Measurements from ENCODE around the gene COL5A2. TPM values are rescaled to one million over a fixed set of nuclear protein-coding genes. Genes with fewer than 3 reads are reported as not detected.

COL5A2 gene
- total and polyA plus RNA-seq, 2 donors = 8.8 to 28.2 TPM

GRCh38 chr2:189188115-189188805 lies 8.7 kb upstream of the COL5A2 start:
- Histone ChIP-seq H3K9me3 (ENCODE audit: control insufficient read depth in 2 of 2, insufficient read depth in 1 of 2, low read length in 1 of 2) (no peaks in the 10 kb centered on the region), H3K27ac (ENCODE audit: low read depth in 1 of 2, low read length in 1 of 2) (no peak overlapping the region), H3K4me1 (ENCODE audit: control insufficient read depth in 2 of 2, insufficient read depth in 2 of 2, low read length in 2 of 2) (no peaks in the 10 kb centered on the region), H3K36me3 (ENCODE audit: control insufficient read depth in 2 of 2, insufficient read depth in 2 of 2, low read length in 1 of 2) (no peaks in the 10 kb centered on the region), H3K27me3 (ENCODE audit: control insufficient read depth in 2 of 2, insufficient read depth in 1 of 2, low read length in 1 of 2) (no peaks in the 10 kb centered on the region), H3K4me3 (ENCODE audit: low read length in 2 of 2) (no peak overlapping the region)
- no peak for DNase-seq (ENCODE audit: low read depth in 6 of 9, low spot score in 9 of 9)
- 91% methylated on average over 3 of the region's 3 CpGs for WGBS

GRCh38 chr2:189183170-189183569 lies 3.6 kb upstream of the COL5A2 start:
- Histone ChIP-seq H3K27ac (ENCODE audit: low read depth in 1 of 2, low read length in 1 of 2) (no peak overlapping the region), H3K36me3 (ENCODE audit: control insufficient read depth in 2 of 2, insufficient read depth in 2 of 2, low read length in 1 of 2) (no peaks in the 10 kb centered on the region), H3K4me1 (ENCODE audit: control insufficient read depth in 2 of 2, insufficient read depth in 2 of 2, low read length in 2 of 2) (no peaks in the 10 kb centered on the region), H3K9me3 (ENCODE audit: control insufficient read depth in 2 of 2, insufficient read depth in 1 of 2, low read length in 1 of 2) (no peaks in the 10 kb centered on the region), H3K4me3 (ENCODE audit: low read length in 2 of 2) (no peak overlapping the region), H3K27me3 (ENCODE audit: control insufficient read depth in 2 of 2, insufficient read depth in 1 of 2, low read length in 1 of 2) (peaks cover 0 to 12% of the 10 kb centered on the region in 2 donors)
- no peak for DNase-seq (ENCODE audit: low read depth in 6 of 9, low spot score in 9 of 9)

- Histone ChIP-seq H3K27me3 (ENCODE audit: control insufficient read depth in 2 of 2, insufficient read depth in 1 of 2, low read length in 1 of 2) (peaks cover 0 to 12% of the 10 kb centered on the region in 2 donors), H3K9me3 (ENCODE audit: control insufficient read depth in 2 of 2, insufficient read depth in 1 of 2, low read length in 1 of 2) (no peaks in the 10 kb centered on the region), H3K36me3 (ENCODE audit: control insufficient read depth in 2 of 2, insufficient read depth in 2 of 2, low read length in 1 of 2) (no peaks in the 10 kb centered on the region), H3K27ac (ENCODE audit: low read depth in 1 of 2, low read length in 1 of 2) (no peak overlapping the region), H3K4me3 (ENCODE audit: low read length in 2 of 2) (no peak overlapping the region), H3K4me1 (ENCODE audit: control insufficient read depth in 2 of 2, insufficient read depth in 2 of 2, low read length in 2 of 2) (no peaks in the 10 kb centered on the region)
- no peak for DNase-seq (ENCODE audit: low read depth in 6 of 9, low spot score in 9 of 9)
Observed at GRCh38 chr2:189181706-189182105, 2.1 kb upstream of the COL5A2 start.

- Histone ChIP-seq H3K4me3 (ENCODE audit: low read length in 2 of 2) (peak overlapping the region in 1 of 2 donors; percentile 28), H3K9me3 (ENCODE audit: control insufficient read depth in 2 of 2, insufficient read depth in 1 of 2, low read length in 1 of 2) (no peaks in the 10 kb centered on the region), H3K27me3 (ENCODE audit: control insufficient read depth in 2 of 2, insufficient read depth in 1 of 2, low read length in 1 of 2) (peaks cover 0 to 12% of the 10 kb centered on the region in 2 donors), H3K4me1 (ENCODE audit: control insufficient read depth in 2 of 2, insufficient read depth in 2 of 2, low read length in 2 of 2) (no peaks in the 10 kb centered on the region), H3K27ac (ENCODE audit: low read depth in 1 of 2, low read length in 1 of 2) (peak overlapping the region in 1 of 2 donors; percentile 27), H3K36me3 (ENCODE audit: control insufficient read depth in 2 of 2, insufficient read depth in 2 of 2, low read length in 1 of 2) (no peaks in the 10 kb centered on the region)
- WGBS = 16% methylated on average over 14 of the region's 14 CpGs
- no peak for DNase-seq (ENCODE audit: low read depth in 6 of 9, low spot score in 9 of 9)
Observed at GRCh38 chr2:189178726-189179569, 613 bp downstream of the COL5A2 start.

- H3K27ac ChIP-seq (ENCODE audit: low read depth in 1 of 2, low read length in 1 of 2) = no peak overlapping the region
- 62% methylated on average over 2 of the region's 2 CpGs for WGBS
- H3K4me1 ChIP-seq (ENCODE audit: control insufficient read depth in 2 of 2, insufficient read depth in 2 of 2, low read length in 2 of 2) = no peaks in the 10 kb centered on the region
- DNase-seq (ENCODE audit: low read depth in 6 of 9, low spot score in 9 of 9) = no peak
- no peak overlapping the region for H3K4me3 ChIP-seq (ENCODE audit: low read length in 2 of 2)
- H3K36me3 ChIP-seq (ENCODE audit: control insufficient read depth in 2 of 2, insufficient read depth in 2 of 2, low read length in 1 of 2) = no peaks in the 10 kb centered on the region
- H3K9me3 ChIP-seq (ENCODE audit: control insufficient read depth in 2 of 2, insufficient read depth in 1 of 2, low read length in 1 of 2) = no peaks in the 10 kb centered on the region
- peaks cover 0 to 12% of the 10 kb centered on the region in 2 donors for H3K27me3 ChIP-seq (ENCODE audit: control insufficient read depth in 2 of 2, insufficient read depth in 1 of 2, low read length in 1 of 2)
Observed at GRCh38 chr2:189178054-189178453, 1.5 kb downstream of the COL5A2 start.

- no peaks in the 10 kb centered on the region for H3K36me3 ChIP-seq (ENCODE audit: control insufficient read depth in 2 of 2, insufficient read depth in 2 of 2, low read length in 1 of 2)
- no peak overlapping the region for H3K27ac ChIP-seq (ENCODE audit: low read depth in 1 of 2, low read length in 1 of 2)
- no peaks in the 10 kb centered on the region for H3K4me1 ChIP-seq (ENCODE audit: control insufficient read depth in 2 of 2, insufficient read depth in 2 of 2, low read length in 2 of 2)
- peaks cover 0 to 12% of the 10 kb centered on the region in 2 donors for H3K27me3 ChIP-seq (ENCODE audit: control insufficient read depth in 2 of 2, insufficient read depth in 1 of 2, low read length in 1 of 2)
- 94% methylated on average over 4 of the region's 4 CpGs for WGBS
- no peaks in the 10 kb centered on the region for H3K9me3 ChIP-seq (ENCODE audit: control insufficient read depth in 2 of 2, insufficient read depth in 1 of 2, low read length in 1 of 2)
- no peak overlapping the region for H3K4me3 ChIP-seq (ENCODE audit: low read length in 2 of 2)
- no peak for DNase-seq (ENCODE audit: low read depth in 6 of 9, low spot score in 9 of 9)
Observed at GRCh38 chr2:189177251-189177840, 2.2 kb downstream of the COL5A2 start.

- Histone ChIP-seq H3K36me3 (ENCODE audit: control insufficient read depth in 2 of 2, insufficient read depth in 2 of 2, low read length in 1 of 2) (no peaks in the 10 kb centered on the region), H3K9me3 (ENCODE audit: control insufficient read depth in 2 of 2, insufficient read depth in 1 of 2, low read length in 1 of 2) (no peaks in the 10 kb centered on the region), H3K4me1 (ENCODE audit: control insufficient read depth in 2 of 2, insufficient read depth in 2 of 2, low read length in 2 of 2) (no peaks in the 10 kb centered on the region), H3K4me3 (ENCODE audit: low read length in 2 of 2) (no peak overlapping the region), H3K27me3 (ENCODE audit: control insufficient read depth in 2 of 2, insufficient read depth in 1 of 2, low read length in 1 of 2) (peaks cover 0 to 12% of the 10 kb centered on the region in 2 donors), H3K27ac (ENCODE audit: low read depth in 1 of 2, low read length in 1 of 2) (no peak overlapping the region)
- 95% methylated on average over 3 of the region's 3 CpGs for WGBS
- no peak for DNase-seq (ENCODE audit: low read depth in 6 of 9, low spot score in 9 of 9)
Observed at GRCh38 chr2:189176516-189176915, 3.0 kb downstream of the COL5A2 start.

- 94% methylated on average over 2 of the region's 2 CpGs for WGBS
- no peak for DNase-seq (ENCODE audit: low read depth in 6 of 9, low spot score in 9 of 9)
- H3K4me3 ChIP-seq (ENCODE audit: low read length in 2 of 2) = no peak overlapping the region
- H3K27ac ChIP-seq (ENCODE audit: low read depth in 1 of 2, low read length in 1 of 2) = no peak overlapping the region
- H3K9me3 ChIP-seq (ENCODE audit: control insufficient read depth in 2 of 2, insufficient read depth in 1 of 2, low read length in 1 of 2) = no peaks in the 10 kb centered on the region
- peaks cover 0 to 12% of the 10 kb centered on the region in 2 donors for H3K27me3 ChIP-seq (ENCODE audit: control insufficient read depth in 2 of 2, insufficient read depth in 1 of 2, low read length in 1 of 2)
- no peaks in the 10 kb centered on the region for H3K36me3 ChIP-seq (ENCODE audit: control insufficient read depth in 2 of 2, insufficient read depth in 2 of 2, low read length in 1 of 2)
- H3K4me1 ChIP-seq (ENCODE audit: control insufficient read depth in 2 of 2, insufficient read depth in 2 of 2, low read length in 2 of 2) = no peaks in the 10 kb centered on the region
Observed at GRCh38 chr2:189175869-189176433, 3.6 kb downstream of the COL5A2 start.
